OCI-LY1 (cell line): ENCODE data around the gene WWOX.

ENCODE experiments used
- H2AFZ ChIP-seq: fragments of 200-600 bp; sonication (generic), shearing (Covaris generic); 2 replicates; pipeline ENCODE4 v1.6.0; 2014; ENCODE audit warnings: antibody characterized with exemption, mild to moderate bottlenecking, low read length
- H3F3A ChIP-seq: fragments of 200-600 bp; sonication (generic), shearing (Covaris generic); 2 replicates; pipeline ENCODE4 v1.6.0; 2014; ENCODE audit warnings: mild to moderate bottlenecking, antibody characterized with exemption, low read length, moderate library complexity; ENCODE audit not compliant: insufficient read depth
- H3K27ac ChIP-seq: fragments of 200-600 bp; sonication (generic); 2 replicates; pipeline ENCODE4 v1.5.1; 2014; ENCODE audit warnings: low read length, mixed run types, mild to moderate bottlenecking, low read depth; ENCODE audit not compliant: poor library complexity, severe bottlenecking
- H3K27me3 ChIP-seq: fragments of 200-600 bp; sonication (generic); 2 replicates; pipeline ENCODE4 v1.6.0; 2014; ENCODE audit warnings: antibody characterized with exemption, mild to moderate bottlenecking, low read length, moderate library complexity; ENCODE audit not compliant: insufficient read depth
- H3K36me3 ChIP-seq: fragments of 200-600 bp; sonication (generic); 2 replicates; pipeline ENCODE4 v1.6.1; 2014; ENCODE audit warnings: mild to moderate bottlenecking, antibody characterized with exemption, low read length, moderate library complexity, mixed read lengths; ENCODE audit not compliant: insufficient read depth
- H3K4me1 ChIP-seq: fragments of 200-600 bp; sonication (generic); 2 replicates; pipeline ENCODE4 v1.5.1; 2014; ENCODE audit warnings: mild to moderate bottlenecking, low read length, moderate library complexity; ENCODE audit not compliant: insufficient read depth, severe bottlenecking
- H3K4me2 ChIP-seq: fragments of 200-600 bp; sonication (generic), shearing (Covaris generic); 2 replicates; pipeline ENCODE4 v1.6.1; 2014; ENCODE audit warnings: low read length
- H3K4me3 ChIP-seq: fragments of 200-600 bp; sonication (generic); 2 replicates; pipeline ENCODE4 v1.5.1; 2014; ENCODE audit warnings: low read length, low read depth, mild to moderate bottlenecking, mixed read lengths; ENCODE audit not compliant: poor library complexity, severe bottlenecking
- H3K79me2 ChIP-seq: fragments of 200-600 bp; shearing (Covaris generic); 2 replicates; pipeline ENCODE4 v1.6.1; 2016; ENCODE audit warnings: mixed run types, low read length, mixed read lengths; ENCODE audit not compliant: insufficient read depth
- H3K9ac ChIP-seq: fragments of 200-600 bp; sonication (generic), shearing (Covaris generic); 2 replicates; pipeline ENCODE4 v1.6.1; 2014; ENCODE audit warnings: mild to moderate bottlenecking, low read length, mixed read lengths
- H3K9me2 ChIP-seq: fragments of 200-600 bp; sonication (generic), shearing (Covaris generic); 2 replicates; pipeline ENCODE4 v1.6.1; 2014; ENCODE audit warnings: low read depth, mild to moderate bottlenecking, low read length, mixed read lengths
- H3K9me3 ChIP-seq: fragments of 200-600 bp; shearing (Covaris generic); 2 replicates; pipeline ENCODE4 v1.6.1; 2014; ENCODE audit warnings: low read length, mixed read lengths
- H4K20me1 ChIP-seq: fragments of 200-600 bp; sonication (generic), shearing (Covaris generic); 2 replicates; pipeline ENCODE4 v1.6.0; 2016; ENCODE audit warnings: mild to moderate bottlenecking, low read length; ENCODE audit not compliant: insufficient read depth
- EZH2 ChIP-seq: fragments of 200-600 bp; sonication (generic), shearing (Covaris generic); IDR thresholded peaks from 2 replicates; pipeline ENCODE4 v1.8.0; 2017; ENCODE audit warnings: borderline replicate concordance, mixed run types, mild to moderate bottlenecking, antibody characterized with exemption, low read length, moderate library complexity, mixed read lengths
- TF ChIP-seq, protein P1 (sequence below): fragments of 200-600 bp; sonication (generic), shearing (Covaris generic); IDR thresholded peaks from 2 replicates; pipeline ENCODE4 v1.5.1; 2017; ENCODE audit warnings: mild to moderate bottlenecking, antibody characterized with exemption, low read length, moderate library complexity, mixed read lengths

The WWOX gene

DNA sequence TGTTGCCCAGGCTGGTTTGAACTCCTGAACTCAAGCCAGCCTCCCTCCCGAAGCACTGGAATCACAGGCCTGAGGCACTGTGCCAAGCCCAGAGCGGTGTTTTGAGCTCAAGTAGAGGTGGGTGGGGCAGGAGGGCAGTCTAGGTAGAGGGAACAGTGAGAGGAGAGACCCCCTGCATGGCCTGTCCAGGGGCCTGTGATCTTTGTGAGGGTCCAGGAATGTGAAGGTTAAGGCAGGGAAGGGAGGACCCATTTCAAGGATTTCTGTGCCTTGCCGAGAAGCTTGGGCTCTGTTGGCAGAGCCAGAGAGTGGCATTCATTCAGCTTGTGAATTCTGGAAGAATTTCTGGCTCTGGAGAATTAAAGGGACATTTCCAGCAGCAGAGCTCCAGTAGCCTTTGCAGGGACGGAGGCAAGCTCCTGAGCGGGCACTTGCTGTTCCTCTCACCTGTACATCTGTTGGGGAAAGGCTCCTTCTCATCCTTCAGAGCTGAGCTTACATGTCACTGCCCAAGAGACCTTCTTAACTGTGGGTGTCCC is 2.7 kb downstream of the WWOX start:
- Histone ChIP-seq H2AFZ (no peak overlapping the region), H3K4me1 (peaks cover 13% of the 10 kb centered on the region), H3K79me2 (no peaks in the 10 kb centered on the region), H3K4me3 (no peak overlapping the region), H3K9me2 (no peaks in the 10 kb centered on the region), H4K20me1 (no peaks in the 10 kb centered on the region), H3K4me2 (no peak overlapping the region), H3F3A (no peaks in the 10 kb centered on the region), H3K9ac (no peak overlapping the region), H3K27me3 (no peaks in the 10 kb centered on the region), H3K27ac (no peak overlapping the region), H3K9me3 (no peaks in the 10 kb centered on the region), H3K36me3 (no peaks in the 10 kb centered on the region)
- TF ChIP-seq, protein P1, sequence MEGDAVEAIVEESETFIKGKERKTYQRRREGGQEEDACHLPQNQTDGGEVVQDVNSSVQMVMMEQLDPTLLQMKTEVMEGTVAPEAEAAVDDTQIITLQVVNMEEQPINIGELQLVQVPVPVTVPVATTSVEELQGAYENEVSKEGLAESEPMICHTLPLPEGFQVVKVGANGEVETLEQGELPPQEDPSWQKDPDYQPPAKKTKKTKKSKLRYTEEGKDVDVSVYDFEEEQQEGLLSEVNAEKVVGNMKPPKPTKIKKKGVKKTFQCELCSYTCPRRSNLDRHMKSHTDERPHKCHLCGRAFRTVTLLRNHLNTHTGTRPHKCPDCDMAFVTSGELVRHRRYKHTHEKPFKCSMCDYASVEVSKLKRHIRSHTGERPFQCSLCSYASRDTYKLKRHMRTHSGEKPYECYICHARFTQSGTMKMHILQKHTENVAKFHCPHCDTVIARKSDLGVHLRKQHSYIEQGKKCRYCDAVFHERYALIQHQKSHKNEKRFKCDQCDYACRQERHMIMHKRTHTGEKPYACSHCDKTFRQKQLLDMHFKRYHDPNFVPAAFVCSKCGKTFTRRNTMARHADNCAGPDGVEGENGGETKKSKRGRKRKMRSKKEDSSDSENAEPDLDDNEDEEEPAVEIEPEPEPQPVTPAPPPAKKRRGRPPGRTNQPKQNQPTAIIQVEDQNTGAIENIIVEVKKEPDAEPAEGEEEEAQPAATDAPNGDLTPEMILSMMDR: no peak
- TF ChIP-seq EZH2: no peak

DNA sequence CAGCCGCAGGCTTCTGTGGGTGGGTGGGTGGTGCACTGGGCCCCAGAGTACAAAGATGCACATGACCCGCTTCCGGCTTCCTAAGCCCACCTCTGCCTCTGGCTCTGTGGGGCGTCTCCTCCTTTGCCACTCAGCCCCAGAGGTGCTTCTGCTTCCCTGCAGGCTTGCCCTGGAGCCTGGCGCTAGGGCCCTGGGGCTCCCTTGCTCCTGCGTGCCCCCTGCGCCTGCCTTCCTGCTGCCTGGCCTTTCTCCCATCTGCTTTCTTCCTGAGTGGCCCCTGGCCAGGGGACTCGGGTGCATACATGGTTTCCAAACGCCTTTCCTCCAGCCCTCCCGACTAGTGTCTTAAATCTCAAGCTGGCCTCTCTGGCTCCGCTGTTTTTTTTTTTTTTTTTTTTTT is 3.4 kb downstream of the WWOX start:
- H3K36me3 ChIP-seq: no peaks in the 10 kb centered on the region
- no peak for TF ChIP-seq EZH2
- TF ChIP-seq, protein P1: no peak
- H3K79me2 ChIP-seq: no peaks in the 10 kb centered on the region
- H3K4me1 ChIP-seq: peaks cover 13% of the 10 kb centered on the region
- no peak overlapping the region for H3K27ac ChIP-seq
- no peaks in the 10 kb centered on the region for H3F3A ChIP-seq
- no peak overlapping the region for H3K9ac ChIP-seq
- no peaks in the 10 kb centered on the region for H3K27me3 ChIP-seq
- H3K4me2 ChIP-seq: no peak overlapping the region
- H2AFZ ChIP-seq: no peak overlapping the region
- no peaks in the 10 kb centered on the region for H4K20me1 ChIP-seq
- no peaks in the 10 kb centered on the region for H3K9me3 ChIP-seq
- H3K9me2 ChIP-seq: no peaks in the 10 kb centered on the region
- no peak overlapping the region for H3K4me3 ChIP-seq

DNA sequence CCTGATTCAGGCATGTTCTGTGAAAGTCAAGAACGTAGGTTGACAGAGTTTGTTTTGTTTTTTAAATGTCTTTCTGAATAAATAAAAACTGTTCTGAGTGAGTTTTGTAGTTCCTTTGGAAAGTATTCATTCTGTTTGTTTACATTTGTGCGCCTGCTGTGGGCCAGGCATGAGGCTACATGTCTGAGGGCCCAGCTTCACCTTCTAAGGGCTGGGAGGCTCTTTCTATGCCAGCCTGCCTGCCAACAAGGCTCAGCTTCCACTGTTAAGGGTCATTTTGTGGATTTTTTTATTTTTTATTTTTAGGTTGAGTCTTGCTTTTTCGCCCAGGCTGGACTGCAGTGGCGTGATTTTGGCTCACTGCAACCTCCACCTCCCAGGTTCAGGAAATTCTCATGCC is 6.1 kb downstream of the WWOX start:
- no peak for TF ChIP-seq EZH2
- TF ChIP-seq, protein P1: no peak

More for the DNA sequence above, 6.1 kb downstream of the WWOX start:
- Histone ChIP-seq H4K20me1 (no peaks in the 10 kb centered on the region), H3K27ac (no peak overlapping the region), H3K27me3 (no peaks in the 10 kb centered on the region), H3K4me2 (no peak overlapping the region), H2AFZ (no peak overlapping the region), H3K9ac (no peak overlapping the region), H3F3A (no peaks in the 10 kb centered on the region), H3K4me1 (peaks cover 3% of the 10 kb centered on the region), H3K9me2 (no peaks in the 10 kb centered on the region), H3K9me3 (no peaks in the 10 kb centered on the region), H3K36me3 (peaks cover 3% of the 10 kb centered on the region; the same call in 1 of the 2 replicates), H3K79me2 (no peaks in the 10 kb centered on the region), H3K4me3 (no peak overlapping the region)
